HG02623 (cell line): Measurements from ENCODE around the gene COL18A1.
"Not testable (repeated sequence)": the region's sequence is repeated elsewhere in the genome, so short reads cannot be mapped to it uniquely, and the experiment has no call there.

Source experiments
- ATAC-seq: cut with Tn5 transposase; IDR thresholded peaks from one replicate; pipeline ENCODE4 v1.9.1; 2021; ENCODE audit warnings: moderate library complexity; ENCODE audit not compliant: unreplicated experiment

COL18A1 gene

DNA sequence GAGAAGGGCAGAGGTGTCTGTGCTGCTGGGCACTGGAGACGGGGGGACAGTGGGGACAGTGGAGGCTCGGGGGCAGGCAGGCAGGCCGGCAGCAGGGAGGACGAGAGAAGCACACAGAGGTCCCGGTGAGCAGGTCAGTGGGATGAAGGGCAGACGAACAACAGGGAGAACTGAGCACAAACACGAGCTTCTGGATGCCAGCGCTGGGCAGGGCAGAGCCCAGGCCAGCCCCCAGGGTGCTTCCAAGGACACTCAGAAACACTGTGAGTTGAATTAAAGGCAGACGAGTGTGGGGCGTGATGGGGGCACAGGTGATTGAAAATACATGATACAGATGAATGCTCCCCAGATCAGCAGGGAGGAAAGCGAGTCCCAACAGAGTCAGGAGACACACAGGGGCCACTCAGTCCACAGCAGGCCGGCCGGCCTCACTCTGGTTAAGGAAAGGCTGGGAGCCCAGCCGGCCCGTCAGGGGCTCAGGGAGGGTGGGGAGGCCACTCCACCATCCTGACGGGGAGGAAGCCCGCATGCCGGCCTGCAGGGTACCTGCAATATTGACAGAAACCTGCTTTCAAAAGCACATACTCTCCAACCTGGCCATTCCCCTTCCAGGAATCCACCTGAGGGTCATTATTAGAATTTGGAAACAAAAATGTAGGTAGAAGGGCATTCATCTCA lies 123.2 kb downstream of the COL18A1 start:
- ATAC-seq = no peak

DNA sequence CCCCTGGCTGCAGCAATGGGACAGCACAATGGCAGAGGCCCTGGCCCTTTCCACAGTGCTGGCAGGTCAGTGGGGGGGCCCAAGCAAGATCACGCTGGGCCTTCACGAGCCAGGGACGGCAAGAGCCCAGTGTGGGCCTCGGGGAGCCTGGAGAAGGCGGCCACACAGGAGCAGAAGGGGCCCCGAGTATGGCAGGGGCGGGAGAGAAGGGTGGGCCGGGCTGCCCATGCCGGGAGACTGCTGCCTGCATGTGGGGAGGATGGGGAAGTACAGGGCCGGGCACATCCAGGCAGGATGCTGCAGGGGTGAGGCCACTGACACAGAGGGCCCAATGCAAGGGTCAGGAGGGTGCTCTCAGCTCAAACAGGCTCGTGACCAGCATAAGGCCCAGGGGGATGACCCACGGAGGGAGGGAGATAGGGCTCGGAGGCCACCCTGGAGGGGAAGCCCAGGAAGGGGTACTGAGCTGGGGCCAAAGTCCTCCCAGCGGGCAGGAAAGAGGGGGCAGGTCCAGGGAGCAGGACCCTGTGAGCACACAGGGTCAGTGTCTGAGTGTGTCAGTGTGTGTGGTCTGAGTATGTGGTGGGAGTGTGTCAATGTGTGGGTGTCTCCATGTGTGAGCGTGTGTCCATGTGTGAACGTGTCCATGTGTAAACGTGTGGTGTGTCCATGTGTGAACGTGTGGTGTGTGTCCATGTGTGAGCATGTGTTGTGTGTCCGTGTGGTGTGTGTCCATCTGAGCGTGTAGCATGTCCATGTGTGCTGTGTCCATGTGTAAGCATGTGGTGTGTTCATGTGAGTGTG lies 124.2 kb downstream of the COL18A1 start:
- no peak for ATAC-seq

DNA sequence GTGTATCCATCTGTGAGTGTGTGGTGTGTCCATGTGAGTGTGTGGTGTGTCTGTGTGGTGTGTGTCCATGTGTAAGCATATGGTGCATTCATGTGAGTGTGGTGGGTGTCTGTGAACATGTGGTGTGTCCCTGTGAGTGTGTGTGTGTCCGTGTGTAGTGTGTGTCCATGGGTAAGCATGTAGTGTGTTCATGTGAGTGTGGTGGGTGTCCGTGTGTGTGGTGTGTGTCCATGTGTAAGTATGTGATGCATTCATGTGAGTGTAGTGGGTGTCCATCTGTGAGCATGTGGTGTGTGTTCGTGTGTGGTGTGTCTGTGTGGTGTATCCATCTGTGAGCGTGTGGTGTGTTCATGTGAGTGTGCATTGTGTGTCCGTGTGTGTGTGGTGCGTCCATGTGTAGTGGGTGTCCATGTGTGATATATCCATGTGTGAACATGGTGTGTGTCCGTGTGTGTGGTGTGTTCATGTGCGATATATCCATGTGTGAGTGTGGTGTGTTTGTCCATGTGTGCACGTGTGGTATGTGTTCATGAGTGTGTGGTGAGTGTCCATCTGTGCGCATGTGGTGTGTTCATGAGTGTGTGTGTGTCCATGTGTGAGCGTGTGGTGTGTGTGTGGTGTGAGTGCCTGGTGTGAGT lies 124.9 kb downstream of the COL18A1 start:
- ATAC-seq = no peak

DNA sequence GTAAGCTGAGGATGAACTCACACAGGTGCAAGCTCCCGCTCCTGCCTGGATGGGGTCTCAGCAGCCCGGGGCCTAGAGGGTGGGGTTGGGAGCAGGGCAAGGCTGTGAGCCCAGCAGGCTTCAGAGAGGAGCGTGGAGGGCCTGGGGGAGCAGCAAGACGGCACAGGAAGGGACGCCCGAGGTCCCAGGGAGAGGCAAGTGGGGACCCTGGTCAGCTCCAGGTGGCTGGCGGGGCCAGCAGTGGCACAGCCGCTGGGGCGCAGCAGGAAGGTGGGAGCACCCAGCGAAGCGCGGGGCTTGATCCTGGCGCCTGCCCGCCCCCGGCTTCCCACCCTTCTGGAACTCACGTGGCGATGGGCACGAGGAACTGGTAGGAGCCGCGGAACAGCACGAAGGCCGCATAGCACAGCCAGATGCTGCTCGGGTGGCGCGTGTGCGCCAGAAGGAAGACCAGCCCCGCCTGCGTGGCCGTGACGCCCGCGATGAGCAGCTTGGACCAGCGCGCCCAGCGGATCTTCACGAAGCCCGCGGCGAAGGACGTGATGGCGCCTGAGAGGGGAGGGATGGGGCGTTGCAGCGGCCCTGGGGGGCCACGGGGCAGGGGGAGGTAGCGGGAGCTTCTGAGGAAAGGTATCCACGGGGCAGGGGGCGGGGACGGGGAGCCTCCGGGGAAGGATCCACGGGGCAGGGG lies 125.6 kb downstream of the COL18A1 start:
- ATAC-seq = no peak

DNA sequence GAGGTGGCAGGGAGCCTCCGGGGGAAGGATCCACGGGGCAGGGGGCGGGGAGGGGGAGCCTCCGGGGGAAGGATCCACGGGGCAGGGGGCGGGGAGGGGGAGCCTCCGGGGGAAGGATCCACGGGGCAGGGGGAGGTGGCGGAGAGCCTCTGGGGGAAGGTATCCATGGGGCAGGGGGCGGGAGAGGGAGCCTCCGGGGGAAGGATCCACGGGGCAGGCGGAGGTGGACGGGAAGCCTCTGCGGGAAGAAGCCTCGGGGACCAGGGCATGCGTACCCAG lies 126.1 kb downstream of the COL18A1 start:
- ATAC-seq = not testable (repeated sequence)

DNA sequence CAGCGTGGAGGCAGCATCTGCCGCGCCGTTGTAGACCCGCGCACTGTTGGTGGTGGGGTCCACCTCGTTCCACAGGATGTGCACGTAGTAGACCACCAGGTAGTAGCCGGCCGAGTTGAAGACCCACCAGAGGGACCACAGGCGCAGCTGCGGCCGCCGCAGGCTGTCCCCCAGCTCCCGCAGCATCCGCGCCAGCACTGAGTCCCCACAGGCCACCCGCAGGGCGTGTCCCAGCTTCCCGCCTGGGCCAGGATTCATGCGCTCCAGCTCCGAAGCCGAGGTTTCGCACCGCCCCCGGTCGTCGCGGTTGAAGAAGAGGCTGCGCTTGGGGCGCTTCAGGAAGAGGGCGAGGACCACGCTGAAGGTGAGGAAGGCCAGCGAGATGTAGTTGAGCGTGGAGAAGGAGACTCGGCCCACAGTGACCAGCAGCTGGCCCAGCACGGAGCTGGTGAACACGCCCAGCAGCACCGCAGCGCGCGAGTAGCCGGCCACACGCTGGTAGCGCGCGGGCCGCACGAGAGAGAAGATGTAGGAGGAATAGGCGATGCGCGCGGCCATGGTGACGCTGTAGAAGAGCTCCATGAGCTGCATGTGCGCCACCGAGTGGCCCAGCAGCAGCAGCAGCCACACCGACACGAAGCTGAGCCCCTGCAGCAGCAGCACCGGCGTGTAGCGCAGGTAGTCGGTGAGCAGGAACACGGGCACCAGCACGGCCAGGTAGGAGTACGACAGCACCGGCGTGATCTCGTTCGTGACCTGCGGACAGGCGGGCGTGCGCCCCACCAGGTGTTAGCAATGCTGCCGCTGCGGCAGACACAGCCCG lies 126.6 kb downstream of the COL18A1 start:
- no peak for ATAC-seq

DNA sequence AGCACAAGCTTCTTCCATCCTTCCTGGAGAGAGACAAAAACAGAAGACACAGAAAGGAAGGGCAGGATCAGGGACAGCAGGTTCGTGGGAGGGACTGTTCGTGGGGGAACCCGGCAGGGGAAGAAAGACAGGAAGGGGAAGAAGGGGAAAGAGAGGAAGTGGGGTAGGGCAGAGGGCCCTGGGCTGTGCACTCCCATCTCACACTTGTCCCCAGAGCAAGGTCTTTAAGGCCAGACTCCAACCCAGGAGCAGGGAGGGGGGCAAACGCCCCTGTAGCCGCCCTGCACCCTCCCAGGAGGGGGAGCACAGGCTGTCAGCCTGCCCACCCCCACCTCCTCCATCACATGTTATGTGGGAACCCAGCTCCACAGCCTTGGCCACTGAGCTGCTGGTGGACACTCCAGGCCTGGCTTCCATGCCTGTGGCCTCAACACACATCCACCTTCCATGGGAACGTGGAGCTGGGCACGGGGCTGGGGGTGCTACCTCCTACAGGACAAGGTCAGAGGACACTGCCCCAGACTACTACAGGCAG lies 127.9 kb downstream of the COL18A1 start:
- ATAC-seq = no peak

DNA sequence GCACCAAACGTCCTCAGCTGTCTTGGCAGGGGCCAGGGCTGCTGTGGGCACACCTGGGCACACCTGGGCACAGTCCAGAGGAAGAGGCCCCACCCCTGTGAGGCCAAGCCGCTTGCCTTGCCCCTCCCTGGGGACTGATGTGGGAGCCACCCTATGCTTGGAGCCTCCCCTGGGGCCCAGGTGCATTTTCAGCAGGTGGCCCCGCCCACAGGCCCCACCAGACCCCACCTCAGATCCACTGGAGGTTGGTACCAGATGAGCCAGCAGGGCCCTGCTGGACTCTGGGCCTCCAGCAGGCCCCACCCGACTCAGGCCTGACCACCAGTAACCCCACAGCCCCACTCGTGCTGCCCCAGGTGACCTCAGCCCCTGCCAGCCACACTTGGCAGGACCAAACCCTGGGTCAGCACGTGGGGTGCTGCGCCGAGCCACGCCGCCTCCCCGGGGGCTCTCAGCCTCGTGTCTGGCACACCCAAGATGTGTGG lies 128.4 kb downstream of the COL18A1 start:
- ATAC-seq = no peak

DNA sequence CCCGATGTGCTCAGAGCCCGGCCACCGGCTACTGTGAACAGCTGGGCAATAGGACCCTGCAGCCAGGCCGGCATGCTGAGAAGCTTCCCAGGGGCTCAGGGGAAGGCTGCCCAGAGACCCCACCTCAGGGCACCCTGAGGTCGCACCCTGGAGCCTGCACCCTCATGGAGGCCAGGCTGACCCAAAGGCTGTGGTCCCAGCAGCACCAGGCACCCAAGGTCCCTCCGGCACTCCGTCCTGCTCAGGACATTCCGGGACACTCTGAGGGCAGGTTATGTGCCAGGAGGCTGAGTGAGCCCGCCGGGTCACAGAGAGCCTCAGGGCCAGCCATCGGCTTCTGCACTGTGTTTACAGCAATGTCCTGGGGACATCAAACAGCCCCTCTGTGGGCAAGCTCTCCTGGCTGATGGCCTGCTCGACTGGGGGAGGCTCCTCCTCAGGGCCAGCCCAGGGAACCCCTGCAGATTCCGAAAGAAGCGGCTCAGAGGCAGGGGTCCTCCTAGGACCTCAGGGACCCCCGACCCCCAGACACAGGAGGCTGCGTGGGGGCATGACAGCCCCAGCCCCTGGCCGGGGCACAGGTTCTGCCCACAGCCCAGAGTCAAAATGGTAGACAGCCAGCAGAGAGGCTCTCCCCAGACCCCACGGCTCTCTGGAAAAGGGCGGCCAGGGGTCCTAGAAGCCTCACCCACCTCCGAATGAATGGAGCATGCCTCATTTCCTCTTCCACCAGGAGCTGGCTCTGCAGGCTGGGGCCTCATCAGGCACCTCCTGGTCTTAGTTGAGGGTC lies 129.1 kb downstream of the COL18A1 start:
- ATAC-seq = no peak

DNA sequence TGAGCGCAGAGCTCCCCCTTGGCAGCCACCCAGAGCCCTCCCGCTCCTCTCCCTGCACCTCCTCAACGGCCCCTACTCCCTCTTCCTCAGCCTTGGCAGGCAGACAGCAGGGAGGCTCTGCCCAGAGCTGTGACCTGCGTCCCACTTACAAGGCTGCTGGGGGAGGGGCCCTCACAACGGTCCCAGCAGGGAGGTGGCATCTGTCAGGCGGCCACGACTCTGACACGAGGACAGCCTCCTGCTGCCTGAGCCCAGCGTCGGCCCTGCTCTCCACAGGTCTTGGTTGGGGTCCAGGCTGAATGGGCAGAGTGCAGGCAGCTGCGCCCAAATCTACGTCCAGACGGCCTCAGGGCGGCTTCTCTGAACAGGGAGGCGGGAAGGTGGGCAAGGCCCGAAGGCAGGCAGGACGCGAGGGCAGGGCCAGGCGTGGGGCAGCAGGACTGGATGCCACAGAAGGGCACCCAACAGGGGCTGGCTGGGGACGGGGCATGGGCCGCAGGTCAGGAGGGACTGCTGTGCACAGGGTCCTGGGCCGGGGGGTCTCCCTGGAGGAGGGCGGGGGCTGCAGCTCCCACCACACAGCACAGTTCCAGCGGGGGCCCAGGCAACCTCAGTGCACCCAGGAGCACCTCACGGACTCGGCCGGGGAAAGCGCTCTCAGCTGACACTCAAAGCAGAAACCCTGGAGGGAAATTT lies 129.8 kb downstream of the COL18A1 start:
- ATAC-seq = no peak

DNA sequence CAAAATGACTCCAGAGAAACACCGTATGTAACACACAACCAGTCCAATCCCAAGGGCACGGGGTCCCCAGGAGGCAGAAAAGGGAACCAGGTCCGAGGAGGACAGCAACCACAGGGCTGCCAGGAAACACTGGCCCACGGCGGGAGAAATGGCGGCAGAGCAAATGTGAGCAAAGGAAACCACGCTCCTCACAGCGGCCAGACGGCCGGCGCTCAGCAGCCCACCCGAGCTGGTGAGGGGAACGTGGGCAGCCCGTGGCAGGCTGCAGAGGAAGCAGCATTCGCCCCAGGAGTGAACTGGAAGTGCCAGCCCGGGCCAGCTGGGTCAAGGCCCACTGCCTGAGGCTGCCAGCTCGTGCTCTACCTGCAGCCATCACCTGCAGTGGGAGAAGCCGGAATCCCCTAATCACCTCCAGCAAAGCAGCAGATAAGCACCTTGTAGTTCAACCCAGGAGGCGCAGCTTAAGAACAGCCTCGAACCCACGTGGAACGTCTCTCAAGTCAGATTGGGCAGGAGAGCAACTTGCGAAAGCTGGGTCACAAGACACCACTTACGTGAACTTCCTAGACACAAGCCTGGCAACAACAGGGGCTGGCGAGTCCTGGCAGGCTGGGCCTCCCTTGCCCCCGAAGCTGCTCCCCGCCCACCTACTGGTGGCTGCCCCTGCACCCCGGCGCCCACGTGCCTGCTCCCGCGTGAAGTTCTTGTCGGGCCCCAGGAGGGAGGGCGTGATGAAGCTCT lies 130.5 kb downstream of the COL18A1 start:
- no peak for ATAC-seq

DNA sequence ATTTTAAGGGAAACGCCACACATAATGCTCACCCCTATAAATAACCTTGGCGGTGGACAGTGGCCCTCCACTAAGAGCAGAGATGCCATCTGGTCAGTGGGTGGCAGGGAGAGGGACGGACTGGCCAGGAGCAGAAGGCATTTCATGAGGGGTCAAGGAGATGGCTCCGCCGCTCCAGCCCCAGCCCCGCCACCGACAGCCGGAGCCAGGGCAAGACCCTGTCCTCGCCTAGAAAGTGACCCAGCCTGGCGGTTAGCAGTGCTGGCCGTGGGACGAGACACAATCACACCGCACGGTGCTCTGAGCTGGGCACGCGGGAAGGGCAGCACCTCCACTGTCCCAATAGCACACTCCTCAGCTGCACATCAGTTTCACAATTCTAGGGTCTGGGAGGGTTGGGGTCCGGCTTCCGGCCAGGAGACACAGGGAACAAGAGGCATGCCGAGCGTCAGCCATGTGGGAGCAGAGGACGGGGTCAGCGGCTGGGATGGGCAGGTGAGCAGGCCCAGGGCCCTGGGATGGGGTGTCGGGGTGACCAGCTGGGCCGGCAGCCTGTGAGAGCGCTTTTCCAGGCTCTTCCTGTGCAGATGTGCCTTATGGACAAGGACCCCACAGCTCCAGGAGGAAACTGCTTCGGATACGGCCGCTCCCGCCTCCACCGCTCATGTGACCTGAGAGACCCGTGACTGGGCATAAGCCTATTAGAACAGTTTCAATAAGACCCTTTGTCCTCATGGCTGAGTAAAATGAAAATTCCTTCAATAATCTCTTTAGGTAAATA lies 131.5 kb downstream of the COL18A1 start:
- ATAC-seq = no peak

DNA sequence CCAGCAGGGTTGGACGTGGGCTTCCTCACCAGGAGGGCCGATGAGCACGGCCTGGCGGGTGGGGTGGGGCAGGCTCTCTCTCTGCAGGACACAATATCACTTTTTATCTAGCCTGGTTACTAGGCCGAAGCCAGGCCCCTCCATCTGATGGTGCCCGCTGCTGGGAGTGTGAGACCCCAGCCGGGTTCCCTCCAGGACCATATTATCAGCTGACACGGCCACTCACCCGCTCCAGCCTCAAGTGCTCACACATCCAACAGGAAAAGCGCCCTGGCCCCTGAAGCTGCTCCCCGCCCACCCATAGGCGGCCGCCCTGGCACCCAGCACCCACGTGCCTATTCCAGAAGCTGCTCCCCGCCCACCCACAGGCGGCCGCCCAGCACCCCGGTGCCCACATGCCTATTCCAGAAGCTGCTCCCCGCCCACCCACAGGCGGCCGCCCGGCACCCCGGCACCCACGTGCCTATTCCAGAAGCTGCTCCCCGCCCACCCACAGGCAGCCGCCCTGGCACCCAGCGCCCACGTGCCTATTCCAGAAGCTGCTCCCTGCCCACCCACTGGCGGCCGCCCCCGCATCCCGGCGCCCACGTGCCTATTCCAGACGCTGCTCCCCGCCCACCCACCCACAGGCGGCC lies 132.3 kb downstream of the COL18A1 start:
- no peak for ATAC-seq

DNA sequence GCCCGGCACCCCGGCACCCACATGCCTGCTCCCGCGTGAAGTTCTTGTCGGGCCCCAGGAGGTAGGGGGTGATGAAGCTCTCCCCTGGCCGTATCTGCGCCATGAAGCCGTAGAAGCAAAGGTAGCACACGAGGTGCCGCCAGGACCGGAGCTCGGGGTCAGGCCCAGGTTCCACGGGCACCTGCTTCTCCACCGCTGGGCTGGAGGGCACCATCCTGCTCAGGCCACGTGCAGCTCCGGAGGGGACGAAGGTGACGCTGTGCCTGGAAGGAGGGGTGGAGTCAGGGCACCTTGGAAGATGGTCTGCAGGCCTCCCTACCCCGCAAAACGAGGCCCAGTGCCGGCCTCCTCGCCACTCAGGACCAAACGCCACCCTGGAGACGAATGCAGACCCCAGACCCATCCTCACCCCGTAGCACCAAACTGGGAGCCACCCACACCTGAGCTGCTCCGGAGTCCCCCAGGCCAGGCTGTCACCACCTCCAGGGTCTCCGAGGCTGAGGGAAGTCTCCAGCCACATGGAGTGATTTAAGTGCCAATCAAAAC lies 132.9 kb downstream of the COL18A1 start:
- no peak for ATAC-seq

DNA sequence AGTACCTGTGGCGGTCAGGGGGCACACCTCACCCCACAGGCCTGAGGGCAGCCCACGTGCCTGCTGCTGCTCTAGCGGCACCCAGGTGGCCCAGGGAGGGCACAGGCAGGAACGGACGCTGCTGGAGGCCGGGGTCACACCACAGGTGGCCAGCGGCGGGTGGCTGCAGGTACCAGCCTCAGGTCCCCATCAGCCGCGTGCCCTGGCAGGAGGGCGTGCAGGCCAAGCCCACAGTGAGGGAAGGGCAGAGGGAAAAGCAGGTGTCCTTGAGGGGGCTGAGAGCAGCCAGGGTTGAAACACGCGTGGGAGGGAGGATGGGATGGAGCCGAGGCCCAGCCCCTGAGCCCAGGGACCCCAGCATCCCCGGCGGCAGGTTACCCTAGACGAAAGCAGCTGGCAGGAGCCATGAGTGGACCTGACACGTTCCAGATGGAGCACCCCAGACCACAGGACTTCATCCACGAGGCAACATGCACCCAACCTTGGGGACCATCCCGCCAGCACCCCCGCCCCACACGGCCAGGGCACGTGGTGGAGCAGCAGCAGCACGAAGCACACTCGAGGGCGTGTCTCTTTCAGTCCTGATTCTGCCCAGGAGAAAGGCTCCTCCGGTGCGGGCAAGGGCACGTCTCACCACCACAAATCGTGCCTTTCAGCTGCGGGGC lies 133.5 kb downstream of the COL18A1 start:
- no peak for ATAC-seq

DNA sequence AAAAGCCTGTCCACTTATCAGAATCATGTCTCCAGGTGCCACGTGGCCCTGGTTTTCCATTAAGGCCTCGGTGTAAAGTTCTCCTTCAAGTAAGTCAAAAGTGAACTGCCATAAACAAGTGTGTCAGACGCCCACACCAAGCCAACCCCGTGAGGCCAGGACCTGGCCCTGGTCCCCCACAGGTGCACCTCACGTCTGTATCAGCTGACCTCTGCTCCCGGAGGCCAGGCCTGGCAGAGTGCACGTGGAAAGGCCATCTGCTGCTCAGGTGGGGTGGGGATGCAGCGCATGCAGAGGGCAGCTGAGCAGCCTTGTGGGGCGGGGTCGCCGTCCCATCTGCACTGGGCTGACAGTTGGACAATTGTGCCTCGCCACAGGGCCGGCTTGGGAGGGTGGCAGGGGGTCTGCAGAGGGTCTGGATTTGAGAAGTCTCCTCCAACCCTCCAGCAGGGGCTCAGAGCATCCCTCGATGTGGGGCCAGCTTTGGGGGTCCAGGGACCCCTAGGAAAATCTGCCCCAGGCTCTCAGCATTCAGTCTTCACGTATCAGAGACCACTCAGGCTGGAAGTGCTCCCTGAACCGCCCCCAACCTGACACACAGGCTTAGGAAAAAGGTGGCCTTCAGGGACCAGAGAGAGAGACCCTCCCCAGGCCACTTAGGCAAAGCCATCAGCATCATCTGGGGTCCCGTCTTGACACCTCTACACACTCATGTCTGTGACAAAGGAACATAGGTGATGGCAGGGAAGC lies 134.3 kb downstream of the COL18A1 start:
- ATAC-seq = no peak
